ENCODE measurements around the gene BICC1.

BICC1 gene

GRCh38 chr10:58818900-58819299, 306.2 kb downstream of the BICC1 start:
- Histone ChIP-seq H3K4me1 (ENCODE audit: control insufficient read depth in 1 of 2, insufficient read depth in 2 of 2, low read length in 2 of 2) (no peaks in the 10 kb centered on the region), H3K27me3 (ENCODE audit: control insufficient read depth in 1 of 2, insufficient read depth in 2 of 2, low read length in 2 of 2) (no peaks in the 10 kb centered on the region)

DNA sequence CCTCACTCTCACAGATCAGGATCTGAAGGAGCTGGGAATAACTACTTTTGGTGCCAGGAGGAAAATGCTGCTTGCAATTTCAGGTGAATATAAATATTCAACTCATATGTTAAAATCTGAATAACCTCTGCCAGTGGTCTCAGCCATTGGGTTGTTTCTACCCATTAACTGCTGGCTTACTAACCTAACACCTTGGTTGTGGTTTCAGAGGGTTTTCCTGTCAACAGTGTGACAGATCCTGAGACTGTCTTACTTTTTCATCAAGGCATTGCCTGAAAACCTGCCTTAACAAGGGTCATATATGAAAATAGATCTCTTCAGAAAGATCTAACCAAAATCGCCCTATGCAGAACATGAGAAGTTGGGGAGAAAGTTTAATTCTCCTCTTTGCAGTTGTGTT, 307.7 kb downstream of the BICC1 start:
- Histone ChIP-seq H3K36me3 (ENCODE audit: control insufficient read depth in 1 of 2, insufficient read depth in 2 of 2, low read length in 2 of 2) (no peaks in the 10 kb centered on the region), H3K27ac (ENCODE audit: low read depth, low read length) (no peak overlapping the region), H3K4me1 (ENCODE audit: control insufficient read depth in 1 of 2, insufficient read depth in 2 of 2, low read length in 2 of 2) (no peaks in the 10 kb centered on the region), H3K27me3 (ENCODE audit: control insufficient read depth in 1 of 2, insufficient read depth in 2 of 2, low read length in 2 of 2) (no peaks in the 10 kb centered on the region), H3K9me3 (ENCODE audit: control insufficient read depth in 1 of 2, low read length in 2 of 2) (no peaks in the 10 kb centered on the region), H3K4me3 (ENCODE audit: low read depth in 1 of 2, low read length in 2 of 2) (no peak overlapping the region), H3K9ac (ENCODE audit: low read depth in 1 of 2, low read length in 2 of 2) (no peak overlapping the region)

More at GRCh38 chr10:58818900-58819299, 306.2 kb downstream of the BICC1 start:
- no peak overlapping the region for H3K9ac ChIP-seq (ENCODE audit: low read depth in 1 of 2, low read length in 2 of 2)
- no peaks in the 10 kb centered on the region for H3K9me3 ChIP-seq (ENCODE audit: control insufficient read depth in 1 of 2, low read length in 2 of 2)
- H3K36me3 ChIP-seq (ENCODE audit: control insufficient read depth in 1 of 2, insufficient read depth in 2 of 2, low read length in 2 of 2): no peaks in the 10 kb centered on the region
- H3K4me3 ChIP-seq (ENCODE audit: low read depth in 1 of 2, low read length in 2 of 2): no peak overlapping the region
- H3K27ac ChIP-seq (ENCODE audit: low read depth, low read length): no peak overlapping the region

DNA sequence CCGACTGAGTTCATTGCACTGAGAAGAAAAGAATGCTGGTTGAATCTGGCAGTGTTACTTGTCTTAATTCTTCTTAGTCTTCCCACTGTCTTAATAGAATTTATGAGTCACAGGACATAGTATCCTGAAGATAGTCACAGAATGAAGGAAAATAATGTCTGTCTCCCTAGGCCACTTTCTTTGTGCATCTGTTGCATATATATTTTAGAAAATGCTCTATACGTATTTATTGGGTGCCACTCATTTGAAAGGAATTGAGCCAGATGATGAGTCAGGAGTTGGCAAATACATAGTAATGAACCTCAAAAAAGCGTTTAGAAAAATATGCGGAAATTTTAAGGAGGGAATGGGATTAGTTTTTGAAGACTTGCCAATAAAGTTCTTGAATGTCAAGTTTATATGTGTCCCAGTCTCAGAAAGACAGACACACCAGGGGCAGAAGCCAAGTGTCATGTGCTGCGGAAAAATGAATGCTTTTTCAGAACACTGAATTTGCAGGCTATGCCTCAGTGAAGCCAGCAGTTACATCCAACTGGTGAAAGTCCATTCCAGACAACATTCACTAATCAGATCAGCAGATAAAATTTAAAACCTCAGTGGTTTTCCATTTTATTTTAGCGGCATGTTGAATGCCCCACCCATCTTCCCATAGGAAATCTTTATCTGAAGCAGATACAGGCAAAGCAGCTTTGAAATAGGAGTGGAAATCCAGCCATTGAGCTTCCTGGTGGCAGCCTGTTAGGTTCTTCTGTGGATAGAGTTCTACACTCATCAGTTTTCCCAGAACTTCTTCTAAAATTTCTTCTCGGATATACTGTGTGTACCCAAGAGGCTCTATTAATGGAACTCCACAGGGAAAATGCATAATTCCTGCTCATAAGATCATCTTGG, 308.4 kb downstream of the BICC1 start:
- H3K4me3 ChIP-seq (ENCODE audit: low read depth in 1 of 2, low read length in 2 of 2): no peak overlapping the region
- no peak overlapping the region for H3K27ac ChIP-seq (ENCODE audit: low read depth, low read length)
- no peaks in the 10 kb centered on the region for H3K36me3 ChIP-seq (ENCODE audit: control insufficient read depth in 1 of 2, insufficient read depth in 2 of 2, low read length in 2 of 2)
- H3K4me1 ChIP-seq (ENCODE audit: control insufficient read depth in 1 of 2, insufficient read depth in 2 of 2, low read length in 2 of 2): no peaks in the 10 kb centered on the region
- no peaks in the 10 kb centered on the region for H3K27me3 ChIP-seq (ENCODE audit: control insufficient read depth in 1 of 2, insufficient read depth in 2 of 2, low read length in 2 of 2)
- H3K9me3 ChIP-seq (ENCODE audit: control insufficient read depth in 1 of 2, low read length in 2 of 2): no peaks in the 10 kb centered on the region
- no peak overlapping the region for H3K9ac ChIP-seq (ENCODE audit: low read depth in 1 of 2, low read length in 2 of 2)

- no peaks in the 10 kb centered on the region for H3K4me1 ChIP-seq (ENCODE audit: control insufficient read depth in 1 of 2, insufficient read depth in 2 of 2, low read length in 2 of 2)
- no peaks in the 10 kb centered on the region for H3K9me3 ChIP-seq (ENCODE audit: control insufficient read depth in 1 of 2, low read length in 2 of 2)
- H3K27ac ChIP-seq (ENCODE audit: low read depth, low read length): no peak overlapping the region
- H3K36me3 ChIP-seq (ENCODE audit: control insufficient read depth in 1 of 2, insufficient read depth in 2 of 2, low read length in 2 of 2): no peaks in the 10 kb centered on the region
- no peaks in the 10 kb centered on the region for H3K27me3 ChIP-seq (ENCODE audit: control insufficient read depth in 1 of 2, insufficient read depth in 2 of 2, low read length in 2 of 2)
- H3K4me3 ChIP-seq (ENCODE audit: low read depth in 1 of 2, low read length in 2 of 2): no peak overlapping the region
- no peak overlapping the region for H3K9ac ChIP-seq (ENCODE audit: low read depth in 1 of 2, low read length in 2 of 2)
These were observed 309.0 kb downstream of the BICC1 start for GRCh38 chr10:58821752-58822056.

DNA sequence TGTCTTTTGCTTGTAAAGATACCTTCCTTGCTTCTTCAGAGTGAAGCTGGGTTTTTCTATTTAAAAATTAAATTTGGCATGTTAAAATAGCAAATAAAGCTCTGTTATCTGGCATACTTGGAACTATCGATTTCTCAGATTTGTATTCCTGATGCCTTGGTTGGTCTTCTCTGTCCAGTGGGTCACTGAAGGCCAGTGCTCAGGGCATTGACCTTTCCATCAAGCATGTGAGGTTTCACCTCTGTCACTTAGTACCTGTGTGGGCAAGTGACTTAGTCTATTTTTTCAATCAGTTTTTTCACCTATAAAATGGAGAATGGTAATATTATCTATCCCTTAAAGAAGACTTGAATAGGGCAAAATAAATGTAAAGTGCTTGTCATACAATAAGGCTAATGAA, 311.3 kb downstream of the BICC1 start:
- no peak overlapping the region for H3K27ac ChIP-seq (ENCODE audit: low read depth, low read length)
- H3K36me3 ChIP-seq (ENCODE audit: control insufficient read depth in 1 of 2, insufficient read depth in 2 of 2, low read length in 2 of 2): no peaks in the 10 kb centered on the region
- H3K4me1 ChIP-seq (ENCODE audit: control insufficient read depth in 1 of 2, insufficient read depth in 2 of 2, low read length in 2 of 2): no peaks in the 10 kb centered on the region
- no peak overlapping the region for H3K9ac ChIP-seq (ENCODE audit: low read depth in 1 of 2, low read length in 2 of 2)
- H3K27me3 ChIP-seq (ENCODE audit: control insufficient read depth in 1 of 2, insufficient read depth in 2 of 2, low read length in 2 of 2): no peaks in the 10 kb centered on the region
- no peak overlapping the region for H3K4me3 ChIP-seq (ENCODE audit: low read depth in 1 of 2, low read length in 2 of 2)
- H3K9me3 ChIP-seq (ENCODE audit: control insufficient read depth in 1 of 2, low read length in 2 of 2): no peaks in the 10 kb centered on the region

- no peak overlapping the region for H3K4me3 ChIP-seq (ENCODE audit: low read depth in 1 of 2, low read length in 2 of 2)
- no peaks in the 10 kb centered on the region for H3K9me3 ChIP-seq (ENCODE audit: control insufficient read depth in 1 of 2, low read length in 2 of 2)
- no peak overlapping the region for H3K27ac ChIP-seq (ENCODE audit: low read depth, low read length)
- no peak overlapping the region for H3K9ac ChIP-seq (ENCODE audit: low read depth in 1 of 2, low read length in 2 of 2)
- H3K36me3 ChIP-seq (ENCODE audit: control insufficient read depth in 1 of 2, insufficient read depth in 2 of 2, low read length in 2 of 2): no peaks in the 10 kb centered on the region
- H3K4me1 ChIP-seq (ENCODE audit: control insufficient read depth in 1 of 2, insufficient read depth in 2 of 2, low read length in 2 of 2): no peaks in the 10 kb centered on the region
- H3K27me3 ChIP-seq (ENCODE audit: control insufficient read depth in 1 of 2, insufficient read depth in 2 of 2, low read length in 2 of 2): no peaks in the 10 kb centered on the region
These were observed 311.7 kb downstream of the BICC1 start for GRCh38 chr10:58824396-58824795.

DNA sequence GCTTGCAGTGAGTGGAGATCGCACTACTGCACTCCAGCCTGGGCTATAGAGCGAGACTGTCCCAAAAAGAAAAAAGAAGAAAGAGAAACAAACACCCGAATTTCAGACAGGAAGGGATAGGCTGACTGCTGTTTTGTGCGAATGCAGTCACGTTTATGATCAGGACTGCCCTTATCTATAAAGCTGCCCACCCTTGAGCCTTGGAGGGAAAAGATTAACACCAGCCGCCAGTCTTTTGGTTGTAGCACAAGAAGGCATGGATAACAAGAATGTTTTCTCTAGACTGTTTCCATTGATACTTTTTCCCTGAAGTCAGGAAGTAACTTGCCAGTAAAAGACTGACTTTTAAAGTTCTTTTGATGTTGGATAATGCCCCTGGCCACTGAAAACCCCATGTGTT, 314.0 kb downstream of the BICC1 start:
- no peaks in the 10 kb centered on the region for H3K36me3 ChIP-seq (ENCODE audit: control insufficient read depth in 1 of 2, insufficient read depth in 2 of 2, low read length in 2 of 2)
- no peak overlapping the region for H3K9ac ChIP-seq (ENCODE audit: low read depth in 1 of 2, low read length in 2 of 2)
- no peaks in the 10 kb centered on the region for H3K27me3 ChIP-seq (ENCODE audit: control insufficient read depth in 1 of 2, insufficient read depth in 2 of 2, low read length in 2 of 2)
- no peaks in the 10 kb centered on the region for H3K9me3 ChIP-seq (ENCODE audit: control insufficient read depth in 1 of 2, low read length in 2 of 2)
- no peak overlapping the region for H3K4me3 ChIP-seq (ENCODE audit: low read depth in 1 of 2, low read length in 2 of 2)
- no peak overlapping the region for H3K27ac ChIP-seq (ENCODE audit: low read depth, low read length)
- H3K4me1 ChIP-seq (ENCODE audit: control insufficient read depth in 1 of 2, insufficient read depth in 2 of 2, low read length in 2 of 2): no peaks in the 10 kb centered on the region

- H3K36me3 ChIP-seq (ENCODE audit: control insufficient read depth in 1 of 2, insufficient read depth in 2 of 2, low read length in 2 of 2): no peaks in the 10 kb centered on the region
- H3K9me3 ChIP-seq (ENCODE audit: control insufficient read depth in 1 of 2, low read length in 2 of 2): no peaks in the 10 kb centered on the region
- no peak overlapping the region for H3K4me3 ChIP-seq (ENCODE audit: low read depth in 1 of 2, low read length in 2 of 2)
- no peak overlapping the region for H3K9ac ChIP-seq (ENCODE audit: low read depth in 1 of 2, low read length in 2 of 2)
- no peak overlapping the region for H3K27ac ChIP-seq (ENCODE audit: low read depth, low read length)
- no peaks in the 10 kb centered on the region for H3K4me1 ChIP-seq (ENCODE audit: control insufficient read depth in 1 of 2, insufficient read depth in 2 of 2, low read length in 2 of 2)
- H3K27me3 ChIP-seq (ENCODE audit: control insufficient read depth in 1 of 2, insufficient read depth in 2 of 2, low read length in 2 of 2): no peaks in the 10 kb centered on the region
These were observed 314.7 kb downstream of the BICC1 start for GRCh38 chr10:58827381-58827780.

DNA sequence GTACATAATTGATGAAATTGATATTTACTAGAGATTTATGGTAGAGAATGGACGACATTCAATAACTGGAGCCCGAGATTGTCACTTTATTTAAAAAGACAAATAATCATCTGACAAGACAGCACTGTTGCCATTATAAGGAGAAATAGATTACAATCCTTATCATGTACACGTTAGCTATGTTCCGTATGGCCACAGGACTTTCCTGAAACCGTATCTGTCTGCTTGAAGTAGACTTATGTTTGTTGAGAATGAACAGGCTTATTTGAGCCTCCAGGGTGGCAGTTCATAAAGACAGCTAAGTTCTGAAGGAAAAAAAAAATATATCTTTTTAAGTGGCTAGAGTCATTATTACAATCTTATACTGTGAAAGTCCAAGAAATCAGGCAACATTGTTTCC, 317.2 kb downstream of the BICC1 start:
- no peak overlapping the region for H3K4me3 ChIP-seq (ENCODE audit: low read depth in 1 of 2, low read length in 2 of 2)
- H3K9me3 ChIP-seq (ENCODE audit: control insufficient read depth in 1 of 2, low read length in 2 of 2): no peaks in the 10 kb centered on the region

DNA sequence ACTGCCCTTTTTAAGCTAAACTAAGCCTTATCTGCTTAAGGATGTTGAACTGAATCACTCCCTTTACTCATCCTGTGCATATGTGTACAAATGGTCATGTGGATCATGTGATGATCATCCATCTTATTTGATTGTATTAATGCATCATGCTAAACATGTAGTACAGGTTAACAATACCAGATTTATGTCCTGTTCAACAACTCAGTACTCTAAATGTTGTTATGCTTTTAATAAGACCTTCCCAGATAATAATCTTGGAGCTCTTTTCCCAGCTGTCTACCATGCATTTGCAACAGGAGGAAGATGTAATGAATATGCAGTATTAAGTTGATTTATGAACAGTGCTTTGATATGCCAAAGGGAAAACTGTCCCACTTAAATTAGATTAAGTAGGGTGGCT, 318.0 kb downstream of the BICC1 start:
- H3K27ac ChIP-seq (ENCODE audit: low read depth, low read length): no peak overlapping the region
- no peaks in the 10 kb centered on the region for H3K27me3 ChIP-seq (ENCODE audit: control insufficient read depth in 1 of 2, insufficient read depth in 2 of 2, low read length in 2 of 2)
- H3K4me3 ChIP-seq (ENCODE audit: low read depth in 1 of 2, low read length in 2 of 2): no peak overlapping the region
- H3K9me3 ChIP-seq (ENCODE audit: control insufficient read depth in 1 of 2, low read length in 2 of 2): no peaks in the 10 kb centered on the region
- H3K4me1 ChIP-seq (ENCODE audit: control insufficient read depth in 1 of 2, insufficient read depth in 2 of 2, low read length in 2 of 2): no peaks in the 10 kb centered on the region
- H3K9ac ChIP-seq (ENCODE audit: low read depth in 1 of 2, low read length in 2 of 2): no peak overlapping the region
- no peaks in the 10 kb centered on the region for H3K36me3 ChIP-seq (ENCODE audit: control insufficient read depth in 1 of 2, insufficient read depth in 2 of 2, low read length in 2 of 2)

More for the DNA sequence above, 317.2 kb downstream of the BICC1 start:
- H3K9ac ChIP-seq (ENCODE audit: low read depth in 1 of 2, low read length in 2 of 2): no peak overlapping the region
- H3K36me3 ChIP-seq (ENCODE audit: control insufficient read depth in 1 of 2, insufficient read depth in 2 of 2, low read length in 2 of 2): no peaks in the 10 kb centered on the region
- no peak overlapping the region for H3K27ac ChIP-seq (ENCODE audit: low read depth, low read length)
- H3K4me1 ChIP-seq (ENCODE audit: control insufficient read depth in 1 of 2, insufficient read depth in 2 of 2, low read length in 2 of 2): no peaks in the 10 kb centered on the region
- no peaks in the 10 kb centered on the region for H3K27me3 ChIP-seq (ENCODE audit: control insufficient read depth in 1 of 2, insufficient read depth in 2 of 2, low read length in 2 of 2)

Data from duodenal mucosa (tissue), 2 donors.